ENCODE results near the gene MOB1A.

MOB1A gene

DNA sequence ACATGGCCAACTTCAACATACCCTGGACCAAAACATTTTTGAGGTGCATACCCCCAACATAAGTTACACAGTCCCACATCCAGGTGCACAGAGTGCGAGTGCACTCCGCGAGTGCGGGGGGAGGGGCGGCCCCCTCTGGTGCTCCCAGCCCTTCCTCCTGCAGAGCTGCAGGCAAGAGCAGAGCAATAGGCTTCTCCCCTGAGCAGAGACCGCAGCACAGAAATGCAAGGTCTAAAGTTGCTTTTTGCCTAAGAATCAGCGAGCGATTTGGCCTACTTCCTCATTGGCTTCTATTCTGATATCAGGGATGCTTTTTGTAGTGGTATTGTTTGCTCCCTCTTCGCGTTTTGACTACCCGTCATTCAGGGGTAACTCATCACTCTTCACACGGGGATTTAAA lies 71.6 kb downstream of the MOB1A start:
- in situ Hi-C loops (cut with MboI; ENCODE audit: low sequenced_read_pairs) = no loop called here

- in situ Hi-C loops (cut with MboI; ENCODE audit: low sequenced_read_pairs) = no loop called here
These were observed 73.3 kb downstream of the MOB1A start for GRCh38 chr2:74105413-74105812.

DNA sequence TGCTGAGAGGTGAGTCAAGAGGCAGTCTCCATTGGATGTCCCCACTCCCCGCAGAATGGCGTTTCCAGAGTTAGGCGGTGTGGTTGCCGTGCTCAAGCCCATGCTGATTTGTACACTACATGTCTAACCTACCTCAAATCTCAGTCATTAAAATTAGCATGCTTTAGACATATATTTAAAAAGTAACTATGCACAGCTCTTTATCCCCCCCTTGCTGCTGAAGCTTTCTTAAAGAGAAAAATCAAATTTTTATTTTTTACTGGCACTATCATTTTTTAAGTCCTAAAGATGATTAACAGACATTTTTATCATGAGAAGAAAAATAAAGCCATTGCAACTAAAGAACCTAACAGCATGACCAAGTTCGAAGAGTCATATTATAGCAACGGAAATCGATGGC lies 73.8 kb downstream of the MOB1A start:
- in situ Hi-C loops (cut with MboI; ENCODE audit: low sequenced_read_pairs) = no loop called here

DNA sequence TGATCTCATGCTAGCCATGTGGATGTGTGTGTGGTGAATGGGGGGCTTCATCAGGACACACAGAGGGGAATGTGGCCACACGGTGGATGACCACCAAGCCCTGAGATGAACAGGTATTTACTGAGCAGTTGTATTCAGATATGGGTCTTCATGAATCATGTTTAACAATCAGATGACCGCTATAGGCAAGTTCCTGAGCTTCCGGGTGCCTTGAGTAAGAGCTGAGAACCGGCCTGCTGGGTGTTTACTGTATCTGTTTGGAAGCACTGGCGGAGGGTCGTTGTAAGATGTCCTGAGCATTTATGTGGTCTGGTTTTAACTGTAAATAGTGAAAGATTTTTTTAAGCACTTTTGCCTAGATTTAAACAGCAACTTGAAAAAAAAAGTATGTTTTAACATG lies 74.9 kb downstream of the MOB1A start:
- in situ Hi-C loops (cut with MboI; ENCODE audit: low sequenced_read_pairs) = no loop called here
